ENCODE measurements around the gene ADAM29.
"Not testable (repeated sequence)": the region's sequence is repeated elsewhere in the genome, so short reads cannot be mapped to it uniquely, and the experiment has no call there.

The ADAM29 gene

GRCh38 chr4:174940002-174940401 lies 21.8 kb downstream of the ADAM29 start:
- FAIRE-seq (no peak), DNase-seq (ENCODE audit: extremely low spot score, insufficient read length, low read depth) (no peak)

- no peak for DNase-seq (ENCODE audit: extremely low spot score, insufficient read length, low read depth)
Observed at GRCh38 chr4:174946246-174946645, 28.1 kb downstream of the ADAM29 start.

GRCh38 chr4:174948826-174949225 lies 30.7 kb downstream of the ADAM29 start:
- DNase-seq (ENCODE audit: extremely low spot score, insufficient read length, low read depth) (no peak), FAIRE-seq (no peak)

More at GRCh38 chr4:174946246-174946645, 28.1 kb downstream of the ADAM29 start:
- no peak for FAIRE-seq

GRCh38 chr4:174972911-174973310 lies 54.8 kb downstream of the ADAM29 start:
- FAIRE-seq (no peak), DNase-seq (ENCODE audit: extremely low spot score, insufficient read length, low read depth) (no peak)

- DNase-seq (ENCODE audit: extremely low spot score, insufficient read length, low read depth) (no peak), FAIRE-seq (no peak)
Observed at GRCh38 chr4:174973336-174973735, 55.2 kb downstream of the ADAM29 start.

- no peak for FAIRE-seq
- DNase-seq (ENCODE audit: extremely low spot score, insufficient read length, low read depth) = no peak
Observed at GRCh38 chr4:174983128-174983750, 65.1 kb downstream of the ADAM29 start.

GRCh38 chr4:174983870-174984269 lies 65.7 kb downstream of the ADAM29 start:
- not testable (repeated sequence) for DNase-seq (ENCODE audit: extremely low spot score, insufficient read length, low read depth); FAIRE-seq

GRCh38 chr4:174989791-174990190 lies 71.6 kb downstream of the ADAM29 start:
- no peak for FAIRE-seq
- DNase-seq (ENCODE audit: extremely low spot score, insufficient read length, low read depth) = no peak

- DNase-seq (ENCODE audit: extremely low spot score, insufficient read length, low read depth) = no peak
- FAIRE-seq = no peak
Observed at GRCh38 chr4:174993916-174994315, 75.8 kb downstream of the ADAM29 start.

GRCh38 chr4:174996079-174996478 lies 77.9 kb downstream of the ADAM29 start:
- DNase-seq (ENCODE audit: extremely low spot score, insufficient read length, low read depth) (no peak), FAIRE-seq (no peak)

- DNase-seq (ENCODE audit: extremely low spot score, insufficient read length, low read depth) (no peak), FAIRE-seq (no peak)
Observed at GRCh38 chr4:174999407-174999806, 81.2 kb downstream of the ADAM29 start.

- no peak for FAIRE-seq
- no peak for DNase-seq (ENCODE audit: extremely low spot score, insufficient read length, low read depth)
Observed at GRCh38 chr4:175017751-175018150, 99.6 kb downstream of the ADAM29 start.

- DNase-seq (ENCODE audit: extremely low spot score, insufficient read length, low read depth); FAIRE-seq: not testable (repeated sequence)
Observed at GRCh38 chr4:175019447-175019846, 101.3 kb downstream of the ADAM29 start.

Measured in GM18507 (cell line).